GM10847 (cell line): ENCODE results near the gene HBEGF.

Source experiments
- POLR2A ChIP-seq: IDR thresholded peaks from 2 replicates; pipeline ENCODE4 v1.6.1; 2011; ENCODE audit not compliant: insufficient read length; ENCODE audit errors: extremely low read depth

HBEGF gene, protein sequence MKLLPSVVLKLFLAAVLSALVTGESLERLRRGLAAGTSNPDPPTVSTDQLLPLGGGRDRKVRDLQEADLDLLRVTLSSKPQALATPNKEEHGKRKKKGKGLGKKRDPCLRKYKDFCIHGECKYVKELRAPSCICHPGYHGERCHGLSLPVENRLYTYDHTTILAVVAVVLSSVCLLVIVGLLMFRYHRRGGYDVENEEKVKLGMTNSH

DNA sequence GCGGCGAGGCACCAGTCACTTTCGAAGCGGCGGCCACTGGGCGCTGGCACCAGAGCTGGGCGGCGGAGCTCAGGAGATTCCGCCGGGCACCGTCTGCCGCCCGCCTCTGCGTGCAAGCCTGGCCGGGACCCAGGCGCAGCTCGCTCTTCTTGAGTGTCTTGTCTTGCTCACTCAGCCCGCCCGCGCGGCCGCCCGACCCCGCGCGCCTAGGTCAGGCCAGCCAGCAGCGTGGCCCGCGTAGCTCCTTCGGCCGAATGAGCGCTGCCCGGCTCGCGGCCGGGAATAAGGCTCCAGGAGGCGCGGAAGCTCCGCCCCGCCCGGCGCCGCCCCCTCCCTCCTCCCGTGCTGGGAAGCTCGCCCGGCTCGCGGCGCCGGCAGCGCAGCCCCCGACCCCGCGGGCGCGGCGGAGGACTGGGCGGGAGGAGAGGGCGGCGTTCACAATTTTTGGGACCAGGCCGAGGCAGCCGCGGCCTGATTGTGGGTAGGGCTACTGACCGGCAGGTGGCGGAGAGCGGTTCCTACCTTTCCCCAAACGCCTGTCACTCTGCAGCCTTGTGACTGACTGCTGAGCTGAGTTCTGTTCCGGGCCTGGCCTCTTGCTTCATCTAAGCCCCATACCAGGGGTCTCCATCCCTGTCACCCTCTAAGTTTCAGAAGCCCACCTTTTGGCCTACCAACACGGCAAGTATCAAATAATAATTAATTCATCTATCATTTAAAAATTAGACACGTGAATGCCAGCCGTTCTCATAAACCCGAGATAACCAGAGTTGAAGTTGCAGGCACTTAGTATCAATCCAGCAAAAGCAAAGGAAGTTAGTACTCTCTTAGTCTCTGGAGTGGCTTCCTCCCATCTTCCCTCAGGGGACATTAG is at the start of gene HBEGF:
Gene HBEGF (minus strand): TSS at position 256 of the 874 bp plus-strand sequence. CDS start 275 bp downstream, outside the sequence.
- no peak for TF ChIP-seq POLR2A

DNA sequence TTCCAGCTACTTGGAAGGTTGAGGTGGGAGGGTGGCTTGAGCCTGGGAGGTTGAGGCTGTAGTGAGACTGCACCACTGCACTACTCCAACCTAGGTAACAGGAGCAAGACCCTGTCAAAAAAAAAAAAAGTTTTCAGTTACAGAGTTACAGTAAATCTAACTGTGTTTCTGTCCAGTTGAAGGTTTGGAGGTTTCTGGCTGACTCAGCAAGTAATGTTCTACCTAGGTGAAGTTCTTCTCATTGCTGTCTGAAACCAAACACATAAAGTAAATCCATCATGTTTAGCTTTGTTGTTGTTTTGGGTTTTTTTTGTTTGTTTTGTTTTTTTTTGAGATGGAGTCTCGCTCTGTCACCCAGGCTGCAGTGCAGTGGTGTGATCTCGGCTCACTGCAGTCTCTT is 47.3 kb upstream of the HBEGF start:
- no peak for TF ChIP-seq POLR2A

DNA sequence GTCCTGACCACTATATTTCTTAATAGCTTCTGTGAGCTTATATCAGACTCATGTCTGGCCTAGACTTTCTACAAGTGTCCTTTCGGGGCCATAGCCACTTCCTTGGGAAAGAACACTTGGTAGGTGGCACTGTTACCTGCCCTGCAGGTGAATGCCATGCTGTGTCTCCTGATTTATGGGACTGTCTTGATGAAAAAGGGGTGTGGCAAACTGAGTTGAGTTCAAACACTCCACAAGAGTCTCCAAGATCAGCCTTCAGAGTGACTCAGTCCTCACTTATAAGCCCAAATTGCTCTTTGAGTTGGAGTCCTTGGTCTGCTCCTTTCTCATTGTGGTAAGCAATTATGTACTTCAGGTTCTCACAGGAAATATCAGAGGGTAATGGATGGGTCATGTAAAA is 45.3 kb upstream of the HBEGF start:
- no peak for TF ChIP-seq POLR2A

DNA sequence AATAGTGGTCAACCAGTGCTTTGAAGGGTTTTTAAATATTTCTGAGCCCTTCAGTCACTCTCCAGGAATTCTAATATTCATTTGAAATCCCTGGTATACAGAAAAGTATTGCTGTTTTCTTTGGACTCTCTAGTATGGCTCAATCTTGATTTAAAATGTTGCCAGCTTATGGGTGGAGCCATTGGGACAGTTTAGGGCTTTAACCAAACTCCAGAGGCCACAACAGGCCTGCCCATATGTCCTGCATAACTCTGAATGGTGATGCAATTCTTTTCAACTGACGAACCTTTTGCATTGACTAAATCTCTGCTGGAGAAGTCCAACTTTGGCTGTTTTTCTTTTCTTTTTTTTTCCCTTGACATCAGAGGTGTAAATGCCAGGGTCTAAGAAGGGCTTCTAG is 44.9 kb upstream of the HBEGF start:
- TF ChIP-seq POLR2A = no peak

- TF ChIP-seq POLR2A = no peak
Measured at GRCh38 chr5:140388052-140388451, 41.6 kb upstream of the HBEGF start.

GRCh38 chr5:140383300-140383699 is 36.9 kb upstream of the HBEGF start:
- no peak for TF ChIP-seq POLR2A

- no peak for TF ChIP-seq POLR2A
Measured at GRCh38 chr5:140382866-140383265, 36.5 kb upstream of the HBEGF start.

DNA sequence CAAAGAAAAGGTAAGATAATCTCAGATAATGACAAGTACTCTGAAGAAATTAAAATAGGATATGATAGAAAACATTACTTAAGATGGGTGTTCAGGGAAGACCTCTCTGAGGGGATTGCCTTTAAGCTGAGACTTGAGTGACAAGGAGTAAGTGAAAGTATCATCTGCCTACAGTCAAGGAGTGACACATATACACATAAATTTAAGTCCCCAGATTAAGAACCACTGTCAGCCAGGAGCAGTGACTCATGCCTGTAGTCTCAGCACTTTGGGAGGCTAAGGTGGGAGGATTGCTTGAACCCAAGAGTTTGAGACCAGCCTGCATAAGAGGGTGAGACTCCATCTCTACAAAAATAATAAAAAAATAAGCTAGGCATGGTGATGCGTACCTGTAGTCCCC is 35.6 kb upstream of the HBEGF start:
- no peak for TF ChIP-seq POLR2A

GRCh38 chr5:140381351-140381750 is 34.9 kb upstream of the HBEGF start:
- no peak for TF ChIP-seq POLR2A

GRCh38 chr5:140372971-140373487 is 26.6 kb upstream of the HBEGF start:
- TF ChIP-seq POLR2A = no peak

DNA sequence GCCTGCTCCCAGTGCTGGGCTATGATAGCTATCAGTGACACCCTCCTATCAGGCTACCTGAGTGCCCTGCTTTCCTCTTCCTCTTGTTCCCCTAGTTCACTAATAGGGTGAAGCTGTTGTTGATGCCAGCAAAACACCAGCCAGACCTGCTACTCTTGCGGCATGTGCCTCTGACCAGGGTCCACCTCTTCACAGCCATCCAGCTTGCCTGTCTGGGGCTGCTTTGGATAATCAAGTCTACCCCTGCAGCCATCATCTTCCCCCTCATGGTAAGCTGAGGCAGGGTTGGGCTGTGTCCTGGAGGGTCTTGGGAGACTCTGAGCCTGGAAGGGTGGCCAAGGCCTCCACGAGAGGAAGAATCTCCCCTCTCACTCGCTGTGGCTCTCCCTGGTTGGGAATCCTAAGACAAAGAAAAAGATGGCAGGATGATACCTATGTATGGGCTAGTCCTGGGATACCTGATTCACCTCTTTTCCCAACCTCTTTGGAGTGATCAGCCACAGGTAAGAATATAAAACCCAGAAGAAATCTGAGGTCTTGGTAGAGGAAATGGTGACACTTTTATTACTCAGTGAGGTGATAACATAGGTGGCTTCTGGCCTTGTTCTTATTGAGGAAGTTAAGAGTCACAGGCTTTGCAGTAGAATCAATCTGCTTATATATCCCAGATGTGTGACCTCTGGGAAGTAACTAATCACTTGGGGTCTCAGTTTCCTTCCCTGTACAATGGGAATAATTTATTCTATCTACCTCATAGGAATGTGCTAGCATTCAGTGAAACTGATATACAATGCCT is 25.2 kb upstream of the HBEGF start:
- TF ChIP-seq POLR2A = no peak

DNA sequence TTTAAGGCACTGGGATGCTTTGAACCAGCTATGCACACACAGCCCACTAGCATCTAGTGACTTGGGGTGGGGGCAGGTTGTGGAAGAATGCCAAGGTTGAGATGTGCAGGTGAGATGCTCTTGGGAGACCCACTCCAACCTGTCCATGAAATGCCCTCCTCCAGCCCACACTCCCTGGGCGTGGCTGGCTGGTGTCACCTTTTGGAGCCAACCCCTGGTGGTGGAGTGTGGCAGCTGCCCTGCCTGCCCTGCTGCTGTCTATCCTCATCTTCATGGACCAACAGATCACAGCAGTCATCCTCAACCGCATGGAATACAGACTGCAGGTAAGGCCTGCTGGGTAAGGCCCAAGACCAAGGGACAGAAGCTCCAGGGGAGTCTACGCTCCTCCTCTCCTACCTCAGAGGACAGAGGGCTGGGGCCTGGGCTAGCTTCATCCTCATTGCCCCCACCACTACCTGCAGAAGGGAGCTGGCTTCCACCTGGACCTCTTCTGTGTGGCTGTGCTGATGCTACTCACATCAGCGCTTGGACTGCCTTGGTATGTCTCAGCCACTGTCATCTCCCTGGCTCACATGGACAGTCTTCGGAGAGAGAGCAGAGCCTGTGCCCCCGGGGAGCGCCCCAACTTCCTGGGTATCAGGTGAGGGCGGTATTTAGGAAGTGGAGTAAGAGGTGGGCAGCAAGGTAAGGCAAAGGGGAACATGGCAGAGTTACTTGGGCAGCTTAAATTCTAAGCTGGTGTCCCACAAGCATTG is 21.0 kb upstream of the HBEGF start:
- no peak for TF ChIP-seq POLR2A

GRCh38 chr5:140366589-140367255 is 20.3 kb upstream of the HBEGF start:
- TF ChIP-seq POLR2A = no peak

GRCh38 chr5:140365941-140366340 is 19.5 kb upstream of the HBEGF start:
- no peak for TF ChIP-seq POLR2A
